GM21390 (cell line): ENCODE measurements around the gene GSDME.

Experiments used
- ATAC-seq: cut with Tn5 transposase; IDR thresholded peaks from one replicate; pipeline ENCODE4 v1.9.1; 2021; ENCODE audit not compliant: unreplicated experiment

The GSDME gene

DNA sequence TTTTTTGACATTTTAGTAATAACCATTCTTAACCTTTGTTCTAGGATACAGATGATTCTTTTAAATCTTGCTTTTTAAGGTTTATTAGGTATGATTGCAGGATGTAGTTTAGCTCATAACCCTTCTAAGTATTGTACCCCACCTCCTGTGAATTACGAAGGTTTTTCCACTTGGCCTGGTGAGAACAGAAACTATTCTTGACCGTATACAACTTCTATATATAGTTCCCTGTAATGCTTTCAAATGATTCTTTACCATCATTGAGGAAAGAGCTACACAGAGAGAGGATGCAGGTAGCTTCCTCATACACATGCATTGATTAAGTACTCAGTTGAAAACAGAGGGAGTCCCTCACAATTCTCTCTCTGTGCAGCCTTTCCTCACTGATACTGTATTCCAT lies 97.8 kb downstream of the GSDME start:
- ATAC-seq = peak; percentile 85

DNA sequence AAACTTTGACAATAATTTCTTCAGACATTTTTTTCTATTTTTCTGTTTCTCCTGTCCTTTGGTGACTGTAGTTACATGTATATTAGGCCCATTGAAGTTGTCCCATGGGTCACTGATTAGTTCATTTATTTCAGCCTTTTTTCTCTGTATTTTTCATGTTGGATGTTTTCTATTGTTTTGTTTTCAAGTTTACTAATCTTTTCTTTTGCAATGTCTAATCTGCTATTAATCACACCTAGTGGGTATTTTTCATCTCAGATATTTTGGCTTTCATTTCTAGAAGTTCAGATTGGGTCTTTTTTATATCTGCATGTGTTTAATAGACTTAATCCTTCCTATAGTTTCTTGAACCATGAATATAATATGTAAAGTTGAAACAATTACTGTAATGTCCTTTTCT lies 99.3 kb downstream of the GSDME start:
- ATAC-seq = no peak

DNA sequence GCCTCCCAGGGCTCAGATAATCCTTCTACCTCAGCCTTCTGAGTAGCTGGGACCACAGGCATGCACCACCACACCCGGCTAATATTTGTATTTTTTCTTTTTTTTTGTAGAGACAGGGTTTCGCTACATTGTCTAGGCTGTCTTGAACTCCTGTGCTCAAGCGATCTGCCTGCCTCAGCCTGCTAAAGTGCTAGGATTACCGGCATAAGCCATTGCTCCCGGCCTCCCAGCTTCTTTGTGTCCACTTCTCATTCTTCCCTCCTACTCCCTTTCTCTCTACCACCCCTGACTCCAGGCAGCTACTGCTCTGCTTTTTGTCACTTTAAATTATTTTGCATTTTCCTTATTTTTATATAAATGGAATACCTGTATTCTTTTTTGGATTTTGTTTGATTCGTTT lies 100.7 kb downstream of the GSDME start:
- ATAC-seq = no peak

- no peak for ATAC-seq
These were observed 103.0 kb downstream of the GSDME start for GRCh38 chr7:24654305-24654704.

GRCh38 chr7:24653316-24654085 lies 103.8 kb downstream of the GSDME start:
- no peak for ATAC-seq

DNA sequence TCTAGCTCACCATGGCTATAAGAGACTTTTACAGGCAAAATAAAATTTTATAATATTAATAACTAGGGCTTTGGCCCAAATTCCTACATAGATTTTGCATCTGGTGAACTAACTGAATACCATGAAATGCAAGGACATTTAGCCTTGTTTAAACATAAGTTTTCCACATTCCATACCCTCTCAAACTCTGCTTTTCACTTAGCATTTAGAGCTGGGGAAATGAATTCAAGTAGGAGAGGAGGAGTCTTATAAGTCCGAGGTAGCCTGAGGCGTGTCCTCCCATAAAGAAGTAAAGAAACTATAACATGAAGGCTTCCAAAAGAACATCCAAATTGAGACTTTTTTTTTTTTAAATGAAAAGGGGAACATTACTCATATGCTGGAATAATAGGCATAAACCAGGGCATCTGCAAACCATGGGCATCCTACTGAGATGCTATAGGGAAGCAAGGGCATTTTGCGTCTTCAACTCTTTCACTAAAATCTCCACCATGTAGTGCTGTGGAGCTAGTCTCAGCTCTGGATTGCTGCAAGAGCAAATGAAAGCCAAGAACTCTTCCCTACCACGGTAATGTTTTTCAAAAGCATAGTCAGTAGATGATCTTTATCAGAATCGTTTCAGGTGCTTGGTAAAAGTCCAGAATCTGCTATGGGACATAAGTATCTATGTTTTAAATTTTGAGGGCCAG lies 104.9 kb downstream of the GSDME start:
- ATAC-seq = no peak
